Colonic mucosa (tissue), 4 donors: Measurements from ENCODE around the gene NOSIP. TPM values are rescaled to one million over a fixed set of nuclear protein-coding genes. Genes with fewer than 3 reads are reported as not detected.

Source experiments
- DNase-seq: peaks from one replicate; pipeline ENCODE4 v3.0.0-alpha.2; 2020
- H3K27ac ChIP-seq: fragments of 200-600 bp; one replicate; pipeline ENCODE4 v1.8.0; 2021
- H3K27me3 ChIP-seq: fragments of 200-600 bp; one replicate; pipeline ENCODE4 v1.8.0; 2021
- H3K36me3 ChIP-seq: fragments of 200-600 bp; one replicate; pipeline ENCODE4 v1.8.0; 2021
- H3K4me1 ChIP-seq: fragments of 200-600 bp; one replicate; pipeline ENCODE4 v1.8.0; 2021; ENCODE audit warnings: mild to moderate bottlenecking
- H3K4me3 ChIP-seq: fragments of 200-600 bp; one replicate; pipeline ENCODE4 v1.8.0; 2021
- H3K9ac ChIP-seq, 2 donors: one replicate each; pipeline ENCODE4 v1.7.0; 2013; ENCODE audit warnings: control low read depth in 2 of 2, low read depth in 2 of 2, low read length in 2 of 2
- H3K9me3 ChIP-seq: fragments of 200-600 bp; one replicate; pipeline ENCODE4 v1.8.0; 2021
- CTCF ChIP-seq: fragments of 200-600 bp; IDR thresholded peaks from one replicate; pipeline ENCODE4 v1.8.0; 2022; ENCODE audit warnings: antibody characterized with exemption, mild to moderate bottlenecking
- intact Hi-C: fragments of 100-400 bp; cut with DNase I; formaldehyde crosslinking; loops from one replicate; pipeline ENCODE4 v1.14.1; 2022
- total RNA-seq, 2 donors: library from RNA; stranded (reverse); fragmentation: NEBNext Ultra II Directional in 1 of 2; extraction: Animal tissue kit (Norgen Biotek cat#: 25700) in 1 of 2; gene quantifications; one replicate each; pipeline ENCODE4 v1.2.1, GENCODE V29; 2021
- donor health status: healthy.
- donor health status: DM: no; HTN: no; CAD: no.
- donor health status: DM: no; HTN: no; CAD: no.

Gene NOSIP
- total RNA-seq, 2 donors from 2014 or later = 63.2 to 91.2 TPM

- Histone ChIP-seq H3K27me3 (no peaks in the 10 kb centered on the region), H3K9me3 (no peaks in the 10 kb centered on the region), H3K4me3 (no peak overlapping the region), H3K9ac (no peak overlapping the region), H3K36me3 (peaks cover 16% of the 10 kb centered on the region), H3K27ac (no peak overlapping the region), H3K4me1 (no peaks in the 10 kb centered on the region)
- DNase-seq = no peak
- intact Hi-C loops = no loop called here
- no peak for TF ChIP-seq CTCF
Measured at GRCh38 chr19:49616945-49617344, 36.6 kb upstream of the NOSIP start.

DNA sequence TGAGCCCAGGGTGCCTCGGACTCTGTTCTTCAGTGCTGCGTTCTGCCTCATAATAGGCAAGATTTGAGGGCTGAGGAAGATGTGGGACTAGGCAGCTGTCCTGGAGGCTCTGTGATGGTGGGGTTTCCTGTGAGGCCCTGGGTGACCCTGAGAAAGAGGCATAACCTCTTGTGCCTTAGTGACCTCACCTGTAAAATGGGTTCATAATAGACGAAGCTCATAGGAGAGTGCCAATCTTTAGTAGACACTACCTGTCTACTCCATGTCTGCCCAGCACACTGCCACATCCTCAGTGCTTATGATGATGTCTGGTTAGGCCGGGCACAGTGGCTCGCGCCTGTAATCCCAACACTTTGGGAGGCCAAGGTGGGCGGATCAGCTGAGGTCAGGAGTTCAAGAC is 36.2 kb upstream of the NOSIP start:
- H3K9ac ChIP-seq = no peak overlapping the region
- TF ChIP-seq CTCF = no peak
- intact Hi-C loops = no loop called here

GRCh38 chr19:49615861-49616260 is 35.5 kb upstream of the NOSIP start:
- TF ChIP-seq CTCF = no peak
- H3K27ac ChIP-seq = no peak overlapping the region
- peaks cover 16% of the 10 kb centered on the region for H3K36me3 ChIP-seq
- no peak for DNase-seq
- H3K9me3 ChIP-seq = no peaks in the 10 kb centered on the region
- intact Hi-C loops = no loop called here
- H3K9ac ChIP-seq = no peak overlapping the region
- no peaks in the 10 kb centered on the region for H3K27me3 ChIP-seq
- no peaks in the 10 kb centered on the region for H3K4me1 ChIP-seq
- H3K4me3 ChIP-seq = no peak overlapping the region

More for the DNA sequence above, 36.2 kb upstream of the NOSIP start:
- Histone ChIP-seq H3K4me3 (no peak overlapping the region), H3K9me3 (no peaks in the 10 kb centered on the region), H3K4me1 (no peaks in the 10 kb centered on the region), H3K36me3 (peaks cover 16% of the 10 kb centered on the region), H3K27me3 (no peaks in the 10 kb centered on the region), H3K27ac (no peak overlapping the region)
- no peak for DNase-seq

DNA sequence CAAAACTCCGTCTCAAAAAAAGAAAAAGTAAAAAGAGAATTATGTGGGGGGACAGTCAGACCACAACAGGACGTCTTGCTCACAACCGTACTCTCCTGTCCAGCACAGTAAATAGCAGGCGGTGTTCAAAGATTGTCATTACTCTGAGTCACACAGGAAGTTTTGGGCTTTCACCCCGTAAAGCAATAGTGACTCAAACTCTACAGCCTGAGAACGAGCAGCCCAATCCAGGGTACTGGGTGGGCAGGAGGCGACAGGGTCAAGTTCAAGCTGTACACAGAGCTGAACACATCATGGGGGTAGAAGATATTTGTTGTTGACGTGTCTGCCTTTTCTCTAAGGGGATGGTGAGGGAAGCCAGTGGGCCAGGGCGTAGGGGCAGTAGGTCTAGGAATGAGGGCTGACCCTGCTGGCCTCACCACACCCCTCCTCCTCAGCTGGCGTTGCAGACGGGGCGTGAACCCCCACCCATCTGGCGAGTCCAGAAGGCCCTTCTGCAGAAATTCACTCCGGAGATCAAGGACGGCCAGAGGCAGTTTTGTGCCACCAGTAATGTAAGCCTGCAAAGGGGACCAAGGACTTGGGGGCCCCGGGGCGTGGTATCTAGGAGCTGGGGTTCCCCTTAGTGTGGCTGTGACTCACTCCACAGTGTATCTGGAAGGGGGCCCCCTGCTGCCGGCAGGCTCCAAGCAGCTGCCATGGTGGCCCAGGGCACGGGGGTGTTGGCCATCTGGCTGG is 33.9 kb upstream of the NOSIP start:
- intact Hi-C loops = no loop called here
- H3K4me1 ChIP-seq = no peaks in the 10 kb centered on the region
- H3K9me3 ChIP-seq = no peaks in the 10 kb centered on the region
- H3K27ac ChIP-seq = no peak overlapping the region
- peaks cover 16% of the 10 kb centered on the region for H3K36me3 ChIP-seq
- no peaks in the 10 kb centered on the region for H3K27me3 ChIP-seq
- H3K9ac ChIP-seq = no peak overlapping the region
- no peak for TF ChIP-seq CTCF
- DNase-seq = no peak
- H3K4me3 ChIP-seq = no peak overlapping the region

GRCh38 chr19:49613374-49613773 is 33.0 kb upstream of the NOSIP start:
- intact Hi-C loops = no loop called here
- TF ChIP-seq CTCF = no peak
- Histone ChIP-seq H3K27me3 (no peaks in the 10 kb centered on the region), H3K9me3 (no peaks in the 10 kb centered on the region), H3K36me3 (peaks cover 16% of the 10 kb centered on the region), H3K27ac (no peak overlapping the region), H3K4me1 (no peaks in the 10 kb centered on the region), H3K4me3 (no peak overlapping the region), H3K9ac (no peak overlapping the region)
- DNase-seq = no peak
